ENCODE results near the gene KLK1. TPM values are rescaled to one million over a fixed set of nuclear protein-coding genes. Genes with fewer than 3 reads are reported as not detected.

The KLK1 gene
- total and polyA plus RNA-seq, 10 donors, result 1.3 to 56.5 (median 14.3) TPM

- Histone ChIP-seq H3K27me3 (replicated peaks in 1 of 7) (peaks cover 0 to 66% (median 10%) of the 10 kb centered on the region in 7 donors), H3K27ac (no peak overlapping the region), H3K36me3 (no peaks in the 10 kb centered on the region), H3K4me1 (no peaks in the 10 kb centered on the region), H3K9me3 (no peaks in the 10 kb centered on the region), H3K4me3 (no peak overlapping the region)
- 76 to 85% (median 80%) methylated on average over 39 to 43 of the region's 43 CpGs for WGBS, 5 donors
- no peak for DNase-seq
- no peak for TF ChIP-seq CTCF (IDR thresholded peaks at IDR 0.05 in 8 of 11, conservative IDR thresholded peaks at IDR 0.05 in 3 of 11)
- no peak for TF ChIP-seq POLR2AphosphoS5 (IDR thresholded peaks at IDR 0.05)
- TF ChIP-seq POLR2A (IDR thresholded peaks at IDR 0.05), result no peak
- intact Hi-C loops (cut with DNase I; ENCODE audit: low total_unique reads), result no loop called here
Observed at GRCh38 chr19:50826492-50827240, 3.1 kb upstream of the KLK1 start.

- peaks cover 0 to 84% (median 38%) of the 10 kb centered on the region in 7 donors for H3K27me3 ChIP-seq (replicated peaks in 1 of 7)
- H3K27ac ChIP-seq, result no peak overlapping the region
- 70 to 79% (median 74%) methylated on average over 7 of the region's 7 CpGs for WGBS, 5 donors
- TF ChIP-seq POLR2A (IDR thresholded peaks at IDR 0.05) (no peak), CTCF (IDR thresholded peaks at IDR 0.05 in 8 of 11, conservative IDR thresholded peaks at IDR 0.05 in 3 of 11) (no peak), POLR2AphosphoS5 (IDR thresholded peaks at IDR 0.05) (no peak)
- no peaks in the 10 kb centered on the region for H3K36me3 ChIP-seq
- no peaks in the 10 kb centered on the region for H3K9me3 ChIP-seq
- H3K4me1 ChIP-seq, result peaks cover 0 to 38% (median 23%) of the 10 kb centered on the region in 6 donors
- intact Hi-C loops (cut with DNase I; ENCODE audit: low total_unique reads), result no loop called here
- no peak overlapping the region for H3K4me3 ChIP-seq
- no peak for DNase-seq
Observed at GRCh38 chr19:50822661-50823208, 852 bp downstream of the KLK1 start.

- TF ChIP-seq POLR2AphosphoS5 (IDR thresholded peaks at IDR 0.05), result no peak
- TF ChIP-seq POLR2A (IDR thresholded peaks at IDR 0.05), result no peak
- no peak for TF ChIP-seq CTCF (IDR thresholded peaks at IDR 0.05 in 8 of 11, conservative IDR thresholded peaks at IDR 0.05 in 3 of 11)
- intact Hi-C loops (cut with DNase I; ENCODE audit: low total_unique reads), result no loop called here
- peaks cover 0 to 39% (median 23%) of the 10 kb centered on the region in 6 donors for H3K4me1 ChIP-seq
- peaks cover 0 to 83% (median 41%) of the 10 kb centered on the region in 7 donors for H3K27me3 ChIP-seq (replicated peaks in 1 of 7)
- no peaks in the 10 kb centered on the region for H3K36me3 ChIP-seq
- no peak overlapping the region for H3K27ac ChIP-seq
- WGBS, 5 donors, result 64 to 71% (median 70%) methylated on average over 5 to 8 of the region's 8 CpGs
- no peaks in the 10 kb centered on the region for H3K9me3 ChIP-seq
- no peak for DNase-seq
- no peak overlapping the region for H3K4me3 ChIP-seq
Observed at GRCh38 chr19:50821622-50822021, 2.0 kb downstream of the KLK1 start.

GRCh38 chr19:50821248-50821612 is 2.4 kb downstream of the KLK1 start:
- TF ChIP-seq CTCF (IDR thresholded peaks at IDR 0.05 in 8 of 11, conservative IDR thresholded peaks at IDR 0.05 in 3 of 11), result no peak
- no peaks in the 10 kb centered on the region for H3K9me3 ChIP-seq
- DNase-seq, result no peak
- H3K27me3 ChIP-seq (replicated peaks in 1 of 7), result peaks cover 0 to 84% (median 41%) of the 10 kb centered on the region in 7 donors
- 60 to 76% (median 64%) methylated on average over 4 of the region's 4 CpGs for WGBS, 5 donors
- H3K27ac ChIP-seq, result peak overlapping the region in 3 of 8 donors; percentile 11 to 82 (median 21)
- intact Hi-C loops (cut with DNase I; ENCODE audit: low total_unique reads), result no loop called here
- H3K4me3 ChIP-seq, result peak overlapping the region in 1 of 8 donors; percentile 44
- H3K4me1 ChIP-seq, result peaks cover 0 to 39% (median 23%) of the 10 kb centered on the region in 6 donors
- H3K36me3 ChIP-seq, result no peaks in the 10 kb centered on the region
